K562 (cell line): ENCODE data around the gene OBSCN. TPM values are rescaled to one million over a fixed set of nuclear protein-coding genes. Genes with fewer than 3 reads are reported as not detected.

Source experiments
- ARID1B ChIP-seq: fragments of 450-650 bp; IDR thresholded peaks from 2 replicates; pipeline ENCODE4 v1.6.1; 2016; ENCODE audit warnings: antibody characterized with exemption, mild to moderate bottlenecking, inconsistent platforms
- CEBPB ChIP-seq: fragments of 450-650 bp; IDR thresholded peaks from 2 replicates; pipeline ENCODE4 v1.6.1; 2016; ENCODE audit warnings: missing genetic modification characterization, missing compliant biosample characterization
- CTCF ChIP-seq, 3 experiments: IDR thresholded peaks in 2 of 3; conservative IDR thresholded peaks in 1 of 3; 2 replicates each; pipeline ENCODE4 v1.5.1; 2011 to 2012; ENCODE audit warnings: low read length in 3 of 3, mild to moderate bottlenecking in 3 of 3, control low read depth in 2 of 3, improper control_type of control experiment in 1 of 3, inconsistent platforms in 1 of 3, low read depth in 1 of 3, mixed read lengths in 1 of 3, moderate library complexity in 1 of 3; ENCODE audit not compliant: insufficient read depth in 2 of 3
- KDM5B ChIP-seq: fragments of 200-600 bp; sonication (generic); IDR thresholded peaks from 2 replicates; pipeline ENCODE4 v1.6.1; 2012; ENCODE audit warnings: low read depth, mild to moderate bottlenecking, moderate library complexity, low read length, control low read depth, inconsistent platforms; ENCODE audit not compliant: insufficient replicate concordance
- POLR2G ChIP-seq: fragments of 200-400 bp; formaldehyde crosslinking; IDR thresholded peaks from 2 replicates; pipeline ENCODE4 v1.6.1; 2017; ENCODE audit warnings: low read depth, mild to moderate bottlenecking, antibody characterized with exemption, low read length, moderate library complexity
- RAD21 ChIP-seq, 2 experiments: fragments of 250-450 bp in 1 of 2; fragments of 450-650 bp in 1 of 2; sonication (Bioruptor Pico) in 1 of 2; formaldehyde crosslinking in 1 of 2; IDR thresholded peaks in 1 of 2; conservative IDR thresholded peaks in 1 of 2; 2 replicates each; pipeline versions ENCODE4 v1.4.0 to v1.8.0; 2020 to 2022; ENCODE audit warnings: mild to moderate bottlenecking in 2 of 2, moderate library complexity in 1 of 2
- SMAD4 ChIP-seq: fragments of 250-450 bp; sonication (Bioruptor Pico); conservative IDR thresholded peaks from 2 replicates; pipeline ENCODE4 v1.8.0; 2021; ENCODE audit warnings: inconsistent platforms, mild to moderate bottlenecking, moderate library complexity
- polyA plus RNA-seq, 8 experiments: library from polyadenylated mRNA; depleted of rRNA in 4 of 8; stranded (reverse) in 5 of 8; unstranded in 3 of 8; fragments of >200 nt; fragmentation: Nextera tagmentation in 2 of 8; fragmentation: Illumina TruSeq in 1 of 8; extraction: Ambion mirVana in 2 of 8; extraction: Trizol in 1 of 8; gene quantifications; 2 replicates each; pipeline versions ENCODE4 v1.2.1 to v1.2.3, GENCODE V29; 2011 to 2014; ENCODE audit warnings: inconsistent platforms in 1 of 8, missing spikeins in 1 of 8
- total RNA-seq, 7 experiments: library from RNA; depleted of rRNA in 6 of 7; stranded (reverse); fragments of >200 nt in 6 of 7; fragmentation: Illumina TruSeq in 2 of 7; extraction: Trizol in 2 of 7; gene quantifications; 2 replicates each; pipeline versions ENCODE4 v1.2.1 to v1.2.3, GENCODE V29; 2011 to 2021; ENCODE audit warnings: low replicate concordance in 1 of 7
- TF ChIP-seq, protein P1 (sequence below), 2 experiments: fragments of 450-650 bp; formaldehyde crosslinking in 1 of 2; IDR thresholded peaks; 2 replicates each; pipeline versions ENCODE4 v1.4.0 to v1.6.1; 2014 to 2020; ENCODE audit warnings: mild to moderate bottlenecking in 2 of 2, borderline replicate concordance in 1 of 2, low read depth in 1 of 2

Gene OBSCN
- total and polyA plus RNA-seq, 9 of the 15 experiments (the other 6 are each of a cell fraction or from before 2014, with no cell fraction given): 0.18 to 19.7 (median 3.6) TPM

DNA sequence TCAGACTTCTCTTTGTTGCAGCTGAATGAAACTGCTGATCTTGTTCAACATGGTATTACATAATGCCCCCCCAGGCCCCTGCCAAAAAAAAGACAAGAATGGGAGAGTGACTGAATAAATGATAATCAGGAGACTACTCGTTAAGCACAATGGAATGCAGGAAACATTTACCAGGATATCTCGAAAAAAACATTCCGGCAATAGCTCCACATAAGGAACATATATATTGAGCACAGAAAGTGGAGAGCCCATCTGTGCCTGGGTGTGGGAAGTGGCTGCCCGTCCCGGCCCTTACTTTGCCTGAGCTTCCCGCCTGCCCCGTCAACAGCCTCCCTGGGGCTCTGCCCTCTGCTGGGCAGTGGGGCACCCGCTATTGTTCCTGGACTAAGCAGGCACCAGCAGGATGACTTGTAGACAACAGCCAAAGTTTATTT is 185.4 kb downstream of the OBSCN start (continued):
- TF ChIP-seq, protein P1, sequence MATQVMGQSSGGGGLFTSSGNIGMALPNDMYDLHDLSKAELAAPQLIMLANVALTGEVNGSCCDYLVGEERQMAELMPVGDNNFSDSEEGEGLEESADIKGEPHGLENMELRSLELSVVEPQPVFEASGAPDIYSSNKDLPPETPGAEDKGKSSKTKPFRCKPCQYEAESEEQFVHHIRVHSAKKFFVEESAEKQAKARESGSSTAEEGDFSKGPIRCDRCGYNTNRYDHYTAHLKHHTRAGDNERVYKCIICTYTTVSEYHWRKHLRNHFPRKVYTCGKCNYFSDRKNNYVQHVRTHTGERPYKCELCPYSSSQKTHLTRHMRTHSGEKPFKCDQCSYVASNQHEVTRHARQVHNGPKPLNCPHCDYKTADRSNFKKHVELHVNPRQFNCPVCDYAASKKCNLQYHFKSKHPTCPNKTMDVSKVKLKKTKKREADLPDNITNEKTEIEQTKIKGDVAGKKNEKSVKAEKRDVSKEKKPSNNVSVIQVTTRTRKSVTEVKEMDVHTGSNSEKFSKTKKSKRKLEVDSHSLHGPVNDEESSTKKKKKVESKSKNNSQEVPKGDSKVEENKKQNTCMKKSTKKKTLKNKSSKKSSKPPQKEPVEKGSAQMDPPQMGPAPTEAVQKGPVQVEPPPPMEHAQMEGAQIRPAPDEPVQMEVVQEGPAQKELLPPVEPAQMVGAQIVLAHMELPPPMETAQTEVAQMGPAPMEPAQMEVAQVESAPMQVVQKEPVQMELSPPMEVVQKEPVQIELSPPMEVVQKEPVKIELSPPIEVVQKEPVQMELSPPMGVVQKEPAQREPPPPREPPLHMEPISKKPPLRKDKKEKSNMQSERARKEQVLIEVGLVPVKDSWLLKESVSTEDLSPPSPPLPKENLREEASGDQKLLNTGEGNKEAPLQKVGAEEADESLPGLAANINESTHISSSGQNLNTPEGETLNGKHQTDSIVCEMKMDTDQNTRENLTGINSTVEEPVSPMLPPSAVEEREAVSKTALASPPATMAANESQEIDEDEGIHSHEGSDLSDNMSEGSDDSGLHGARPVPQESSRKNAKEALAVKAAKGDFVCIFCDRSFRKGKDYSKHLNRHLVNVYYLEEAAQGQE (IDR thresholded peaks at IDR 0.05; ENCODE audit: borderline replicate concordance): peak; percentile 16; the same call in 1 of the 2 replicates
- TF ChIP-seq, protein P1 (CRISPR knock-in tag; IDR thresholded peaks at IDR 0.05; ENCODE audit: low read depth): no peak
- TF ChIP-seq CEBPB (tag) (peak; percentile 34; the same call in 1 of the 2 replicates), ARID1B (no peak), SMAD4 (CRISPR knock-in tag) (no peak), CTCF (IDR thresholded peaks at IDR 0.05 in 2 of 3, conservative IDR thresholded peaks at IDR 0.05 in 1 of 3; ENCODE audit: insufficient read depth in 2 of 3, low read depth in 1 of 3, low read length in 3 of 3) (peak; percentile 47 to 54 (median 48); a peak in 4 of 6 replicates), RAD21 (CRISPR knock-in tag; conservative IDR thresholded peaks at IDR 0.05 in 1 of 2, IDR thresholded peaks at IDR 0.05 in 1 of 2) (peak; percentile 21 to 38; a peak in 1 of 4 replicates), POLR2G (0 out of 2 replicates have a peak, but pooled peaks have one; percentile 35), KDM5B (no peak)
